Measurements from ENCODE around the gene PTPRT.

- TF ChIP-seq, protein P1, sequence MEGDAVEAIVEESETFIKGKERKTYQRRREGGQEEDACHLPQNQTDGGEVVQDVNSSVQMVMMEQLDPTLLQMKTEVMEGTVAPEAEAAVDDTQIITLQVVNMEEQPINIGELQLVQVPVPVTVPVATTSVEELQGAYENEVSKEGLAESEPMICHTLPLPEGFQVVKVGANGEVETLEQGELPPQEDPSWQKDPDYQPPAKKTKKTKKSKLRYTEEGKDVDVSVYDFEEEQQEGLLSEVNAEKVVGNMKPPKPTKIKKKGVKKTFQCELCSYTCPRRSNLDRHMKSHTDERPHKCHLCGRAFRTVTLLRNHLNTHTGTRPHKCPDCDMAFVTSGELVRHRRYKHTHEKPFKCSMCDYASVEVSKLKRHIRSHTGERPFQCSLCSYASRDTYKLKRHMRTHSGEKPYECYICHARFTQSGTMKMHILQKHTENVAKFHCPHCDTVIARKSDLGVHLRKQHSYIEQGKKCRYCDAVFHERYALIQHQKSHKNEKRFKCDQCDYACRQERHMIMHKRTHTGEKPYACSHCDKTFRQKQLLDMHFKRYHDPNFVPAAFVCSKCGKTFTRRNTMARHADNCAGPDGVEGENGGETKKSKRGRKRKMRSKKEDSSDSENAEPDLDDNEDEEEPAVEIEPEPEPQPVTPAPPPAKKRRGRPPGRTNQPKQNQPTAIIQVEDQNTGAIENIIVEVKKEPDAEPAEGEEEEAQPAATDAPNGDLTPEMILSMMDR (IDR thresholded peaks at IDR 0.05), result no peak
- no peak for TF ChIP-seq POLR2A (IDR thresholded peaks at IDR 0.05)
These were observed 314.1 kb downstream of the PTPRT start for GRCh38 chr20:42875581-42875980.

All from breast epithelium (tissue), 3 donors.